Fibroblast of villous mesenchyme (primary cell): Measurements from ENCODE around the gene LMO7. TPM values are rescaled to one million over a fixed set of nuclear protein-coding genes. Genes with fewer than 3 reads are reported as not detected.
A peak's percentile ranks its signal among the peaks of the same experiment; 100 is the strongest.

Experiments used
- DNase-seq: peaks from one replicate; pipeline ENCODE4 v3.0.0-alpha.2; 2010; ENCODE audit warnings: low read depth
- H3K4me3 ChIP-seq: 2 replicates; pipeline ENCODE4 v1.5.1; 2011; ENCODE audit warnings: low read depth, mild to moderate bottlenecking, low read length
- CTCF ChIP-seq: IDR thresholded peaks from 2 replicates; pipeline ENCODE4 v1.5.1; 2012; ENCODE audit warnings: low read depth, mild to moderate bottlenecking, low read length; ENCODE audit not compliant: insufficient read depth
- total RNA-seq: library from RNA; depleted of rRNA; stranded (reverse); fragments of >200 nt; gene quantifications from 2 replicates; pipeline ENCODE4 v1.2.3, GENCODE V29; 2012

Gene LMO7
- total RNA-seq, 1 donor: 174 TPM

GRCh38 chr13:75818179-75818967 is 182.2 kb downstream of the LMO7 start:
- DNase-seq: no peak
- TF ChIP-seq CTCF: no peak
- no peak overlapping the region for H3K4me3 ChIP-seq

GRCh38 chr13:75818968-75819225 is 182.8 kb downstream of the LMO7 start:
- H3K4me3 ChIP-seq: no peak overlapping the region
- no peak for DNase-seq
- no peak for TF ChIP-seq CTCF

- no peak for DNase-seq
- TF ChIP-seq CTCF: no peak
- no peak overlapping the region for H3K4me3 ChIP-seq
Measured at GRCh38 chr13:75825161-75825560, 189.0 kb downstream of the LMO7 start.

GRCh38 chr13:75825594-75825993 is 189.5 kb downstream of the LMO7 start:
- H3K4me3 ChIP-seq: no peak overlapping the region
- no peak for TF ChIP-seq CTCF
- DNase-seq: no peak

- no peak for DNase-seq
- no peak overlapping the region for H3K4me3 ChIP-seq
- no peak for TF ChIP-seq CTCF
Measured at GRCh38 chr13:75826391-75826790, 190.3 kb downstream of the LMO7 start.

- no peak for TF ChIP-seq CTCF
- H3K4me3 ChIP-seq: no peak overlapping the region
- no peak for DNase-seq
Measured at GRCh38 chr13:75829830-75830229, 193.7 kb downstream of the LMO7 start.

GRCh38 chr13:75830842-75831241 is 194.7 kb downstream of the LMO7 start:
- no peak overlapping the region for H3K4me3 ChIP-seq
- TF ChIP-seq CTCF: no peak
- peak; percentile 23 for DNase-seq
